ENCODE results near the gene LAMA3. TPM values are rescaled to one million over a fixed set of nuclear protein-coding genes. Genes with fewer than 3 reads are reported as not detected.

LAMA3 gene
- polyA plus RNA-seq, 5 donors: 122 to 202 (median 128) TPM

- no peak for DNase-seq
These were observed 125.8 kb downstream of the LAMA3 start for GRCh38 chr18:23814991-23815614.

- DNase-seq: no peak
These were observed 126.8 kb downstream of the LAMA3 start for GRCh38 chr18:23816021-23816420.

GRCh38 chr18:23816740-23817139, 127.5 kb downstream of the LAMA3 start:
- DNase-seq: no peak

- no peak for DNase-seq
These were observed 129.7 kb downstream of the LAMA3 start for GRCh38 chr18:23819001-23819400.

GRCh38 chr18:23822590-23823385, 133.5 kb downstream of the LAMA3 start:
- no peak for DNase-seq

- DNase-seq: no peak
These were observed 135.0 kb downstream of the LAMA3 start for GRCh38 chr18:23824240-23824639.

- no peak for DNase-seq
These were observed 135.4 kb downstream of the LAMA3 start for GRCh38 chr18:23824669-23825068.

- no peak for DNase-seq
These were observed 136.2 kb downstream of the LAMA3 start for GRCh38 chr18:23825496-23825895.

- no peak for DNase-seq
These were observed 136.7 kb downstream of the LAMA3 start for GRCh38 chr18:23825978-23826405.

GRCh38 chr18:23826850-23827620, 137.8 kb downstream of the LAMA3 start:
- no peak for DNase-seq

GRCh38 chr18:23827681-23828080, 138.4 kb downstream of the LAMA3 start:
- DNase-seq: no peak

GRCh38 chr18:23828426-23828825, 139.2 kb downstream of the LAMA3 start:
- DNase-seq: no peak

- DNase-seq: no peak
These were observed 143.7 kb downstream of the LAMA3 start for GRCh38 chr18:23832911-23833310.

- DNase-seq: no peak
These were observed 144.5 kb downstream of the LAMA3 start for GRCh38 chr18:23833714-23834113.

GRCh38 chr18:23835091-23835490, 145.8 kb downstream of the LAMA3 start:
- DNase-seq: no peak

- no peak for DNase-seq
These were observed 146.3 kb downstream of the LAMA3 start for GRCh38 chr18:23835506-23835905.

GRCh38 chr18:23837591-23837990, 148.3 kb downstream of the LAMA3 start:
- DNase-seq: no peak

- no peak for DNase-seq
These were observed 149.0 kb downstream of the LAMA3 start for GRCh38 chr18:23838233-23838632.

- no peak for DNase-seq
These were observed 149.6 kb downstream of the LAMA3 start for GRCh38 chr18:23838801-23839366.

- no peak for DNase-seq
These were observed 153.1 kb downstream of the LAMA3 start for GRCh38 chr18:23842305-23842704.

GRCh38 chr18:23844991-23845680, 155.9 kb downstream of the LAMA3 start:
- DNase-seq: no peak
